ENCODE results near the gene ZNF524.

Gene ZNF524

DNA sequence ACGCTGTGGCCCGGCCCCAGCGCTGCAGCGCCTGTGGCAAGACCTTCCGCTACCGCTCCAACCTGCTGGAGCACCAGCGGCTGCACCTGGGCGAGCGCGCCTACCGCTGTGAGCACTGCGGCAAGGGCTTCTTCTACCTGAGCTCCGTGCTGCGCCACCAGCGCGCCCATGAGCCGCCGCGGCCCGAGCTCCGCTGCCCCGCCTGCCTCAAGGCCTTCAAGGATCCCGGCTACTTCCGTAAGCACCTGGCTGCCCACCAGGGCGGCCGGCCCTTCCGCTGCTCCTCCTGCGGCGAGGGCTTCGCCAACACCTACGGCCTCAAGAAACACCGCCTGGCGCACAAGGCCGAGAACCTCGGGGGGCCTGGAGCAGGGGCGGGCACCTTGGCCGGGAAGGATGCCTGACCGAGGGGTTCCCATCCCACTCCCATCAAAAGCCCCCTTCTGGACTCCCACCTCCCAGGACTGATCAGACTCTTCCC, 16.3 kb downstream of the ZNF524 start:
- H3K27ac ChIP-seq: no peak overlapping the region
- H3K4me3 ChIP-seq: no peak overlapping the region
- DNase-seq (ENCODE audit: low spot score): no peak
- TF ChIP-seq, protein P1, sequence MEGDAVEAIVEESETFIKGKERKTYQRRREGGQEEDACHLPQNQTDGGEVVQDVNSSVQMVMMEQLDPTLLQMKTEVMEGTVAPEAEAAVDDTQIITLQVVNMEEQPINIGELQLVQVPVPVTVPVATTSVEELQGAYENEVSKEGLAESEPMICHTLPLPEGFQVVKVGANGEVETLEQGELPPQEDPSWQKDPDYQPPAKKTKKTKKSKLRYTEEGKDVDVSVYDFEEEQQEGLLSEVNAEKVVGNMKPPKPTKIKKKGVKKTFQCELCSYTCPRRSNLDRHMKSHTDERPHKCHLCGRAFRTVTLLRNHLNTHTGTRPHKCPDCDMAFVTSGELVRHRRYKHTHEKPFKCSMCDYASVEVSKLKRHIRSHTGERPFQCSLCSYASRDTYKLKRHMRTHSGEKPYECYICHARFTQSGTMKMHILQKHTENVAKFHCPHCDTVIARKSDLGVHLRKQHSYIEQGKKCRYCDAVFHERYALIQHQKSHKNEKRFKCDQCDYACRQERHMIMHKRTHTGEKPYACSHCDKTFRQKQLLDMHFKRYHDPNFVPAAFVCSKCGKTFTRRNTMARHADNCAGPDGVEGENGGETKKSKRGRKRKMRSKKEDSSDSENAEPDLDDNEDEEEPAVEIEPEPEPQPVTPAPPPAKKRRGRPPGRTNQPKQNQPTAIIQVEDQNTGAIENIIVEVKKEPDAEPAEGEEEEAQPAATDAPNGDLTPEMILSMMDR (IDR thresholded peaks at IDR 0.05): no peak

- no peak overlapping the region for H3K4me3 ChIP-seq
- no peak overlapping the region for H3K27ac ChIP-seq
- TF ChIP-seq, protein P1 (IDR thresholded peaks at IDR 0.05): no peak
- DNase-seq (ENCODE audit: low spot score): no peak
Measured at GRCh38 chr19:55617426-55617825, 17.3 kb downstream of the ZNF524 start.

DNA sequence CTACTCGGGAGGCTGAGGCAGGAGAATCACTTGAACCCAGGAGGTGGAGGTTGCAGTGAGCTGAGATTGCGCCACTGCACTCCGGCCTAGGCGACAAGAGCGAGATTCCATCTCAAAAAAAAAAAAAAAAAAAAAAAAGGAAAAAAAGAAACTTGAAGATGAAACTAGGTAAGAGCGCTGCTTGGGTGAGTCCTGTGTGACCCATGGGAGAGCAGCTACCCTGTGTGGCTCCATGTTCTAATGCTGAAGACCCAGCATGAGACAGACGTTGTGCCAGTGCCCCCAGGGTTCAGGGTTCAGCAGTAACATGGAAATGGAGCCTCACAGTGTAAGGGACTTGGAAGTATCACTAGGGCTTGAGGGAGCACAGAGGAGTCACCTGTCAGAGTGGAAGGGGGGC, 18.3 kb downstream of the ZNF524 start:
- TF ChIP-seq, protein P1 (IDR thresholded peaks at IDR 0.05): no peak
- H3K27ac ChIP-seq: no peak overlapping the region
- no peak overlapping the region for H3K4me3 ChIP-seq
- no peak for DNase-seq (ENCODE audit: low spot score)

GRCh38 chr19:55619286-55619685, 19.2 kb downstream of the ZNF524 start:
- TF ChIP-seq, protein P1 (IDR thresholded peaks at IDR 0.05): no peak
- Histone ChIP-seq H3K27ac (no peak overlapping the region), H3K4me3 (no peak overlapping the region)
- DNase-seq (ENCODE audit: low spot score): no peak

DNA sequence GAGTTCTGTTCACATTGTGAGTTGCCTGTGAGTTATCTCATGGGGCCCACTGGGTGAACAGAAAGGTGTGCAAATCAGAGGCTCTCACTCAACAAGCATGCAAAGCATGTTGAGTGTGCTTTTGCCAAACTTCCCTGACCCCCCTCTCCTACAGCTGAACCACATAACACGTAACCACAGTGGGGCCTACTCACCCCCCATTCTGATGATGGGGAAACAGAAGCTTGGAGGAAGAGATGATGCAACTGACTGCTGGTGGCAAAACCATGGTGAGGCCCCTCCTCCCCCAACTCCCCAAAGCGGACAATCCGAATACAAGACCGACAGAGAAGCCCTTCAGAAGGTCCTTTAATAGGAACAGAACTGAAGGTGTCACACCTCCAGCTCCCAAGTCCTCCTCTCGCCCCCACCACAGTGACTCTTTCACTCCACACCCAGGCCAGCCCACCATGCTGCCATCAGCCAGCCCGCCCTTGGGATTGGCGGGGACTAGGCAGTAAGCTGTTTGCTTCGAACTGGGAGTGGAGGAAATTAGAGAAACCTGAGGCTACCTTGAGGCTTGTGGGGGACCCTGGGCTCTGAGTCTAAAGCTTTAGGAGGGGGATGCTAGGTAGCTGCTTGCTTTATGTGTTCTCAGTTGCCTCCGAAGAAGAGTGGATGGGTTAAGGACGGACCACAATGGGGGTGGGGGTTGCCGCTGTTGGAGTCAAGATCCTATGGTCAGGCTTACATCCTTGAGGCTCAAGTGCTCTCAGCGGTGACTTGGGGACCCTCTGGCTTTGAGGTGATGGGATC, 20.5 kb downstream of the ZNF524 start:
- no peak overlapping the region for H3K27ac ChIP-seq
- no peak for DNase-seq (ENCODE audit: low spot score)

DNA sequence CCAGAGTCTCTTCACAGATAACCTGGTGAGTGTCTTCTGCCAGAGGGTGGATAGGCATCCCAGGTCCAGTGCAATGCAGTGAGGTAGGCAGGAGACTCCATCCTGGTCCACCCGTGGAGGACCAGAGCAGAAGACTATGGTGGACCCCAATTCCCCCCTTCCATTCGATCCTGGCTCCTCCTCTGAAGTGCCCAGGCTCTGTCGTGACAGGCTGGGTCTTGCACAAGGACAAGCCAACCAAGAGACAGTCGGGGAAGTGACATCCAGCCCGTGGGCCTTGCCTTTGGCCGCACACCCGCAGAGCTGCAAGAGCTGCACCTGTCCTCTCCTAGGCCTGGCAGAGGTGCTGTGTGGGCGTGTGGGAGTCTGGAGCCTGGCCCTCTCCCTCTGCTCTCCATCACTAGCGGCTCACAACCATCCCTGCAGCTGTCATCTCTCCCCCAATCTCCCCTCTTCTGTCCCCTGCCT, 21.2 kb downstream of the ZNF524 start:
- H3K27ac ChIP-seq: no peak overlapping the region

More for the DNA sequence above, 20.5 kb downstream of the ZNF524 start:
- TF ChIP-seq, protein P1 (IDR thresholded peaks at IDR 0.05): no peak
- no peak overlapping the region for H3K4me3 ChIP-seq

More for the DNA sequence above, 21.2 kb downstream of the ZNF524 start:
- H3K4me3 ChIP-seq: no peak overlapping the region
- TF ChIP-seq, protein P1 (IDR thresholded peaks at IDR 0.05): no peak
- DNase-seq (ENCODE audit: low spot score): no peak

All from coronary artery (tissue), 2 donors.